ENCODE data around the gene MBNL1.

MBNL1 gene

GRCh38 chr3:152263711-152264110 is 5.0 kb upstream of the MBNL1 start:
- H3K27ac ChIP-seq: peak overlapping the region; percentile 48 to 93
- intact Hi-C loops (cut with DNase I; ENCODE audit: low total_unique reads): loop anchor here (10.0 kb wide), 2 partner anchors 141 to 189 kb away; no protein-coding TSS in a partner anchor
- H3K4me3 ChIP-seq: no peak overlapping the region
- H3K27me3 ChIP-seq: no peaks in the 10 kb centered on the region
- peaks cover 0 to 57% (median 24%) of the 10 kb centered on the region in 4 donors for H3K4me1 ChIP-seq
- H3K9me3 ChIP-seq: no peaks in the 10 kb centered on the region
- TF ChIP-seq CTCF (IDR thresholded peaks at IDR 0.05): no peak
- no peaks in the 10 kb centered on the region for H3K36me3 ChIP-seq
- no peak for DNase-seq

- Histone ChIP-seq H3K36me3 (no peaks in the 10 kb centered on the region), H3K9me3 (no peaks in the 10 kb centered on the region), H3K4me3 (no peak overlapping the region), H3K27ac (peak overlapping the region; percentile 48 to 93), H3K27me3 (no peaks in the 10 kb centered on the region), H3K4me1 (peaks cover 0 to 50% (median 19%) of the 10 kb centered on the region in 4 donors)
- DNase-seq: no peak
- TF ChIP-seq CTCF (IDR thresholded peaks at IDR 0.05): no peak
- intact Hi-C loops (cut with DNase I; ENCODE audit: low total_unique reads): loop anchor here (10.0 kb wide), 2 partner anchors 140 to 190 kb away; no protein-coding TSS in a partner anchor
These were observed 4.4 kb upstream of the MBNL1 start for GRCh38 chr3:152264378-152264777.

DNA sequence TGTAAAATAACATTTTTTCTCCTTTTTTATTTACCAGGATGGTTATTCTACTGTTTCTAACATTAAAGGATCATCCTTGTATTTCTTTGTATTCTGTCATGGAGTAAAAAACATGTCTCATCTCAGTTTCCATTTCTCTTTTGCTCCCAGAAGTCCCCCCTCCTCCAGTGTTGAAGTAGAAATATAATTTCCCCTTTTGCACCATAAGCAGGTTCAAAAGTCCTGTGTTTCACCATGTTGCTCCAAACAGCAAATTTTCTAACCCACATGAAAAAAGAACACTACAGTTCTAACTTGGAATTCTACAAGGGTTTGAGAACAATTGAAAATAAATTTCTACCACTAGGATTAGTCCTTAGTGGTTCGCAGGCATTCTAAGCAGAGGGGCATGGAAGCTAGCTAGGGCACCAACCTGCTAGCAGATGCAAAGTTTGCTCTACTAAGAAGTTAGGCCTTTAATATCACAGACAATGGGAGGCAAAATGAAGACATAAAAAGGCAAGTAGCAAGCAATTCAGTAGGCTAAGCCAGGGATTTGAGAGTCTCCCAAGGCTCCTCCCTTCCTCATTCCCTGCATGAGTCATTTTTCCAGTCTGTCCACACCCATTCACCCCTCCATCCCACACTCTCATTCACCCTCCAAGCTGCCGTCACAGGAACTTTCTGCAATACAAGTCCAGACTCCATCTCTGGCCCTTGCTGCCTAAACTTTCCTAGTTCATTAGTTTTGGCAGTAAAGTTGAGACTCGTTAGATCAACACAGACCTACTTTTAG is 2.3 kb upstream of the MBNL1 start:
- no peaks in the 10 kb centered on the region for H3K9me3 ChIP-seq
- H3K36me3 ChIP-seq: no peaks in the 10 kb centered on the region
- peak overlapping the region; percentile 71 to 80 for H3K4me3 ChIP-seq
- peak; percentile 92 to 93 for DNase-seq
- H3K27ac ChIP-seq: peak overlapping the region; percentile 93 to 99
- intact Hi-C loops (cut with DNase I; ENCODE audit: low total_unique reads): loop anchor here (10.0 kb wide), 2 partner anchors 138 to 192 kb away; no protein-coding TSS in a partner anchor
- TF ChIP-seq CTCF (IDR thresholded peaks at IDR 0.05): no peak
- peaks cover 0 to 41% (median 18%) of the 10 kb centered on the region in 4 donors for H3K4me1 ChIP-seq
- no peaks in the 10 kb centered on the region for H3K27me3 ChIP-seq

- H3K27me3 ChIP-seq: no peaks in the 10 kb centered on the region
- intact Hi-C loops (cut with DNase I; ENCODE audit: low total_unique reads): loop anchor here (10.0 kb wide), 2 partner anchors 137 to 193 kb away; no protein-coding TSS in a partner anchor
- H3K4me1 ChIP-seq: peaks cover 0 to 45% (median 15%) of the 10 kb centered on the region in 4 donors
- TF ChIP-seq CTCF (IDR thresholded peaks at IDR 0.05): no peak
- no peak for DNase-seq
- H3K36me3 ChIP-seq: no peaks in the 10 kb centered on the region
- peak overlapping the region; percentile 71 to 80 for H3K4me3 ChIP-seq
- H3K27ac ChIP-seq: peak overlapping the region; percentile 93 to 99
- no peaks in the 10 kb centered on the region for H3K9me3 ChIP-seq
These were observed 736 bp upstream of the MBNL1 start for GRCh38 chr3:152267831-152268554.

DNA sequence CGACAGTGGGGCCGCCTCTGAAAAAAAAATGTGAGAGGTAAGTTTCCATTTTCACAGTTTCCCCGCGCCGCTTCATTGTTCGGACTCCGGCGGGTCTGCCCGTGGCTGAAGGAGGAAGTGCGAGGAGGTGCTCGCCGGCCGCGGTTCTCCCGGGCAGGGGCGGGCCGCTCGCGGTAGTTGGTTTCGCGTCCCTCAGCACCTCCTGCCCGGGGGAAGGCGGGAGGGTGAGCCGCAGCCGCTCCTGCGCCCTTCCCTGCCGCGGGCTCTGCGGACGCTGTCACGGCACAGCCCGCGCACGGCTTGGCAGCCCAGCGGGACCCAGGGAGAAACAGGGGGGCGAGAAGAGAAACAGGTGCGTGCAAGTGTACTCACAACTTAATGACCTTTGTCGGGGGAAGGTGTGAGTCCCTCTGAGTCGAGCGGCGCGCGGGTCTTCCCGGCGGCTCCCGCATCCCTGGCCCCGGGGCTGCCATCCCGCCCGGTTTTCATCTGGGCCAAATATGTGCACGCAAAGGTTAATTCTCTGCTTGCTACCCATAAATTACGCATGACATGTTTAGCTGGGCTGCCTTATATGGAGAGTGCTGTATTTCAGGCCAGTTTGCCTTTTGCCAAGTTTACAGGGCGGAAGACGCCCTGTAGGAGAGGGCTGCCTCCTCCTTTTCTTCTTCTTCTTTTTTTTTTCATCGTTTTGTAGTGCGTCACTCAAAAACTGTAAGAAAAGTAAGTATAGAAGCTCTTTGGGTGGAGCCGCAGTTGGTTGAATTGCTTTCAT is 514 bp downstream of the MBNL1 start:
- Histone ChIP-seq H3K27me3 (no peaks in the 10 kb centered on the region), H3K4me1 (peaks cover 0 to 49% (median 16%) of the 10 kb centered on the region in 4 donors), H3K9me3 (no peaks in the 10 kb centered on the region), H3K4me3 (peak overlapping the region; percentile 71 to 80), H3K27ac (peak overlapping the region; percentile 93 to 99), H3K36me3 (no peaks in the 10 kb centered on the region)
- peak; percentile 73 to 86 for DNase-seq
- TF ChIP-seq CTCF (IDR thresholded peaks at IDR 0.05): no peak
- intact Hi-C loops (cut with DNase I; ENCODE audit: low total_unique reads): loop anchor here (10.0 kb wide), 2 partner anchors 136 to 194 kb away; no protein-coding TSS in a partner anchor
